ENCODE measurements around the gene RCN2. TPM values are rescaled to one million over a fixed set of nuclear protein-coding genes. Genes with fewer than 3 reads are reported as not detected.
A peak's percentile ranks its signal among the peaks of the same experiment; 100 is the strongest.

Gene RCN2
- total and polyA plus RNA-seq, 7 experiments from 2014 or later, result 16.7 to 45.7 (median 28.5) TPM

GRCh38 chr15:76951220-76951619 is 19.7 kb downstream of the RCN2 start:
- ATAC-seq (no peak), DNase-seq (no peak)
- Histone ChIP-seq H3K4me1 (ENCODE audit: control insufficient read depth in 2 of 2, insufficient read depth in 2 of 2, low read length in 2 of 2) (no peaks in the 10 kb centered on the region), H3K27ac (ENCODE audit: low read depth, low read length) (no peak overlapping the region), H3K9me3 (ENCODE audit: control insufficient read depth in 2 of 3, low read length in 3 of 3) (no peaks in the 10 kb centered on the region), H3K4me3 (ENCODE audit: low read length) (no peak overlapping the region), H3K27me3 (ENCODE audit: control insufficient read depth in 2 of 2, insufficient read depth in 2 of 2, low read length in 2 of 2) (no peaks in the 10 kb centered on the region), H3K36me3 (ENCODE audit: control insufficient read depth in 2 of 3, insufficient read depth in 3 of 3, low read length in 3 of 3) (peaks cover 0 to 10% (median 8%) of the 10 kb centered on the region in 3 experiments)
- ChIA-PET POLR2A (interaction anchor here (0.6 to 0.7 kb wide), 2 partner anchors 26 to 193 kb away, joined by 3 to 6 read pairs; no protein-coding TSS in a partner anchor), CTCF (no interaction called here)
- Mint-ChIP-seq H3K27me3 (peaks cover 0 to 2% (median 0%) of the 10 kb centered on the region in 5 donors), H3K4me3 (no peak overlapping the region), H3K4me1 (peaks cover 3 to 15% (median 12%) of the 10 kb centered on the region in 7 donors), H3K9me3 (no peaks in the 10 kb centered on the region), H3K36me3 (peaks cover 3 to 26% (median 20%) of the 10 kb centered on the region in 5 donors), H3K27ac (peak overlapping the region in 6 of 9 donors; percentile 32 to 75 (median 38))
- intact Hi-C loops (cut with micrococcal nuclease), result no loop called here

DNA sequence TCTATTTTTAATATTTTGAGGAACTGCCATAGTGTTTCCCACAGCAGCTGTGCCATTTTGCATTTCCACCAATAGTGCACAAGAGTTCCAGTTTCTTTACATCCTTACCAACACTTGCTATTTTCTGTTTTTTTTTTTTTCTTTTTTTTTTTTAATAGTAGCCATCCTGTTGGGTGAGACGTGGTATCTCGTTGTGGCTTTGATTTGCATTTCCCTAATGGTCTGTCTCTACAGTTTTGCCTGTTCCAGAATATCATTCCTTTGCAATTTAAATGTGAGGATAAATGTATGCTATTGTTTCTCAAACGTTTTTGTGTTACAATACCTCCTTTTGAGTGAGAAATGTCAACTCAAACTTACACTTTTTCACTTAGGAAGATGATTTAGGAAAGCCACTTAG is 22.4 kb downstream of the RCN2 start:
- Histone ChIP-seq H3K4me3 (ENCODE audit: low read length) (no peak overlapping the region), H3K36me3 (ENCODE audit: control insufficient read depth in 2 of 3, insufficient read depth in 3 of 3, low read length in 3 of 3) (peaks cover 0 to 5% (median under 1%) of the 10 kb centered on the region in 3 experiments), H3K9me3 (ENCODE audit: control insufficient read depth in 2 of 3, low read length in 3 of 3) (no peaks in the 10 kb centered on the region), H3K27ac (ENCODE audit: low read depth, low read length) (no peak overlapping the region), H3K4me1 (ENCODE audit: control insufficient read depth in 2 of 2, insufficient read depth in 2 of 2, low read length in 2 of 2) (no peaks in the 10 kb centered on the region), H3K27me3 (ENCODE audit: control insufficient read depth in 2 of 2, insufficient read depth in 2 of 2, low read length in 2 of 2) (no peaks in the 10 kb centered on the region)
- Mint-ChIP-seq H3K36me3 (peaks cover 0 to 10% (median 4%) of the 10 kb centered on the region in 5 donors), H3K4me1 (peaks cover 0 to 9% (median 7%) of the 10 kb centered on the region in 7 donors), H3K4me3 (no peak overlapping the region), H3K27me3 (peaks cover 0 to 6% (median 0%) of the 10 kb centered on the region in 5 donors), H3K9me3 (no peaks in the 10 kb centered on the region), H3K27ac (no peak overlapping the region)
- ATAC-seq (no peak), DNase-seq (no peak)
- ChIA-PET CTCF (interaction anchor here (0.7 kb wide), 1 partner anchor 504 kb away, joined by 3 read pairs; no protein-coding TSS in a partner anchor), POLR2A (no interaction called here)
- intact Hi-C loops (cut with micrococcal nuclease), result no loop called here

DNA sequence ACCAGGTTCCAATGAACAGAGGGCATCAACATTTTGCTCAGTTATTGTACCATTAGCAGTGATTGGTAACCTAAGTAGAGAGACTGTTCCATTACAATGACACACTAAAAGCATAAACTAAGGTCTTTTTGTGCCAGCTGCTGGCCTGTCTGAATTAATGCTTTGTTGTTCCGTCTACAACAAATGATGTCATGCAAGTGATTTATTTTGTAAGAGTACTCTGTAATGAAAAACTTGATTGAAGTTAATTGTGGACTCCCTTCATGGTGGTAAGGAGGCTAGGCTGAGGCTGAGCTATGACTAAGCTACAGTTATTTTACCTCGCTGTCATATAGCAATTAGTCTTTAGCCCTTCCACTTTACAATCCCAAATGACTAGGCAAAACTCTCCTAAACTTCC is 23.2 kb downstream of the RCN2 start:
- Mint-ChIP-seq H3K27ac (peak overlapping the region in 1 of 9 donors; percentile 36), H3K4me1 (peaks cover 0 to 9% (median 7%) of the 10 kb centered on the region in 7 donors), H3K9me3 (no peaks in the 10 kb centered on the region), H3K27me3 (peaks cover 0 to 6% (median 0%) of the 10 kb centered on the region in 5 donors), H3K4me3 (no peak overlapping the region), H3K36me3 (peaks cover 0 to 10% (median 4%) of the 10 kb centered on the region in 5 donors)
- intact Hi-C loops (cut with micrococcal nuclease), result no loop called here
- H3K36me3 ChIP-seq (ENCODE audit: control insufficient read depth in 2 of 3, insufficient read depth in 3 of 3, low read length in 3 of 3), result peaks cover 0 to 5% (median 0%) of the 10 kb centered on the region in 3 experiments
- no peak overlapping the region for H3K27ac ChIP-seq (ENCODE audit: low read depth, low read length)
- H3K27me3 ChIP-seq (ENCODE audit: control insufficient read depth in 2 of 2, insufficient read depth in 2 of 2, low read length in 2 of 2), result no peaks in the 10 kb centered on the region
- DNase-seq, result no peak
- ChIA-PET POLR2A (no interaction called here), CTCF (interaction anchor here (0.7 to 1.2 kb wide), 2 partner anchors 19 to 505 kb away, joined by 3 to 5 read pairs; no protein-coding TSS in a partner anchor)
- no peaks in the 10 kb centered on the region for H3K9me3 ChIP-seq (ENCODE audit: control insufficient read depth in 2 of 3, low read length in 3 of 3)
- no peak overlapping the region for H3K4me3 ChIP-seq (ENCODE audit: low read length)
- ATAC-seq, result no peak
- H3K4me1 ChIP-seq (ENCODE audit: control insufficient read depth in 2 of 2, insufficient read depth in 2 of 2, low read length in 2 of 2), result no peaks in the 10 kb centered on the region

- DNase-seq (no peak), ATAC-seq (no peak)
- intact Hi-C loops (cut with micrococcal nuclease), result no loop called here
- H3K27me3 ChIP-seq (ENCODE audit: control insufficient read depth in 2 of 2, insufficient read depth in 2 of 2, low read length in 2 of 2), result no peaks in the 10 kb centered on the region
- H3K36me3 ChIP-seq (ENCODE audit: control insufficient read depth in 2 of 3, insufficient read depth in 3 of 3, low read length in 3 of 3), result no peaks in the 10 kb centered on the region
- no peak overlapping the region for H3K27ac ChIP-seq (ENCODE audit: low read depth, low read length)
- H3K4me3 ChIP-seq (ENCODE audit: low read length), result no peak overlapping the region
- ChIA-PET CTCF (no interaction called here), POLR2A (no interaction called here)
- no peaks in the 10 kb centered on the region for H3K9me3 ChIP-seq (ENCODE audit: control insufficient read depth in 2 of 3, low read length in 3 of 3)
- H3K4me3 Mint-ChIP-seq, result no peak overlapping the region
- H3K9me3 Mint-ChIP-seq, result no peaks in the 10 kb centered on the region
- no peaks in the 10 kb centered on the region for H3K4me1 ChIP-seq (ENCODE audit: control insufficient read depth in 2 of 2, insufficient read depth in 2 of 2, low read length in 2 of 2)
- H3K36me3 Mint-ChIP-seq, result no peaks in the 10 kb centered on the region
- peaks cover 0 to 37% (median 4%) of the 10 kb centered on the region in 5 donors for H3K27me3 Mint-ChIP-seq
- no peak overlapping the region for H3K27ac Mint-ChIP-seq
- H3K4me1 Mint-ChIP-seq, result peaks cover 0 to 3% (median 0%) of the 10 kb centered on the region in 7 donors
These were observed 29.9 kb downstream of the RCN2 start for GRCh38 chr15:76961268-76962011.

GRCh38 chr15:76962337-76963013 is 30.9 kb downstream of the RCN2 start:
- Histone ChIP-seq H3K36me3 (ENCODE audit: control insufficient read depth in 2 of 3, insufficient read depth in 3 of 3, low read length in 3 of 3) (no peaks in the 10 kb centered on the region), H3K4me1 (ENCODE audit: control insufficient read depth in 2 of 2, insufficient read depth in 2 of 2, low read length in 2 of 2) (no peaks in the 10 kb centered on the region), H3K27ac (ENCODE audit: low read depth, low read length) (no peak overlapping the region), H3K27me3 (ENCODE audit: control insufficient read depth in 2 of 2, insufficient read depth in 2 of 2, low read length in 2 of 2) (no peaks in the 10 kb centered on the region), H3K4me3 (ENCODE audit: low read length) (no peak overlapping the region), H3K9me3 (ENCODE audit: control insufficient read depth in 2 of 3, low read length in 3 of 3) (no peaks in the 10 kb centered on the region)
- Mint-ChIP-seq H3K27me3 (peaks cover 0 to 34% (median 4%) of the 10 kb centered on the region in 5 donors), H3K4me3 (no peak overlapping the region), H3K36me3 (no peaks in the 10 kb centered on the region), H3K4me1 (peaks cover 0 to 3% (median 0%) of the 10 kb centered on the region in 7 donors), H3K9me3 (no peaks in the 10 kb centered on the region), H3K27ac (no peak overlapping the region)
- ATAC-seq (no peak), DNase-seq (no peak)
- CTCF ChIA-PET, result no interaction called here
- intact Hi-C loops (cut with micrococcal nuclease), result no loop called here
- POLR2A ChIA-PET, result no interaction called here

DNA sequence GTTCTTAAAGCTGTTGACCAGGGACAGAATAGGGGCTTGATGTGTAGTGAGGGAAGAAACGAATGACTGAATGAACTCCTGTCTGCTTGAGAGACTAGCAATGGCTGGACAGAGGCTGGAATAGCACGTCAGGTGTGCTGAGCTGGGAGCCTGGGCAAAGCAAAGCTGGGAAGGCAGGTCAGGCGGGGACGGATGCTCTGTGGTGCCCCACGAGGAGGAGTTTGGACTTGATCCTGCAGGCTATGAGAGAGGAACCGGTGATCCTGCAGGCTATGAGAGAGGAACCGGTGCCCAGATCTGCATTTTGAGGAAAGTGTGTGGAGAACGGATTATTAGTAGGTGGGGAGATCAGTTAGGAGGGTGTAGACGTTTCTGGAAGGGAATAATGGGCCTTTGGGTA is 32.0 kb downstream of the RCN2 start:
- no peaks in the 10 kb centered on the region for H3K36me3 Mint-ChIP-seq
- CTCF ChIA-PET, result no interaction called here
- ATAC-seq (no peak), DNase-seq (no peak)
- Histone ChIP-seq H3K36me3 (ENCODE audit: control insufficient read depth in 2 of 3, insufficient read depth in 3 of 3, low read length in 3 of 3) (no peaks in the 10 kb centered on the region), H3K4me3 (ENCODE audit: low read length) (no peak overlapping the region), H3K9me3 (ENCODE audit: control insufficient read depth in 2 of 3, low read length in 3 of 3) (no peaks in the 10 kb centered on the region), H3K27me3 (ENCODE audit: control insufficient read depth in 2 of 2, insufficient read depth in 2 of 2, low read length in 2 of 2) (no peaks in the 10 kb centered on the region), H3K27ac (ENCODE audit: low read depth, low read length) (no peak overlapping the region), H3K4me1 (ENCODE audit: control insufficient read depth in 2 of 2, insufficient read depth in 2 of 2, low read length in 2 of 2) (no peaks in the 10 kb centered on the region)
- peaks cover 0 to 34% (median 4%) of the 10 kb centered on the region in 5 donors for H3K27me3 Mint-ChIP-seq
- H3K4me3 Mint-ChIP-seq, result no peak overlapping the region
- no peak overlapping the region for H3K27ac Mint-ChIP-seq
- POLR2A ChIA-PET, result interaction anchor here (0.6 to 0.7 kb wide), 2 partner anchors 15 to 95 kb away, joined by 3 read pairs; no protein-coding TSS in a partner anchor
- H3K4me1 Mint-ChIP-seq, result peaks cover 0 to 3% (median 0%) of the 10 kb centered on the region in 7 donors
- intact Hi-C loops (cut with micrococcal nuclease), result no loop called here
- no peaks in the 10 kb centered on the region for H3K9me3 Mint-ChIP-seq

Data from naive thymus-derived CD4-positive, alpha-beta T cell (primary cell).